Activated CD8-positive, alpha-beta T cell treated with anti-CD3 and anti-CD28 coated beads for 36 hours (primary cell): Measurements from ENCODE around the gene CTDSP2. TPM values are rescaled to one million over a fixed set of nuclear protein-coding genes. Genes with fewer than 3 reads are reported as not detected.

Experiments used
- ATAC-seq: fragments of 200-7000 bp; cut with Tn5 transposase; one replicate; pipeline ENCODE4 v1.10.0; 2021; ENCODE audit warnings: mild to moderate bottlenecking, moderate library complexity
- CTCF ChIA-PET: fragments of 350-600 bp; sonication (Branson Sonifier 250); formaldehyde crosslinking; loops from one replicate; lab custom pipeline; 2021; ENCODE audit warnings: antibody characterized with exemption; lab: Charles Lee
- POLR2A ChIA-PET: fragments of 350-600 bp; sonication (Branson Sonifier 250); formaldehyde crosslinking; loops from one replicate; lab custom pipeline; 2021; ENCODE audit warnings: antibody characterized with exemption; lab: Charles Lee
- DNase-seq: peaks from one replicate; pipeline ENCODE4 v3.0.0-alpha.2; 2020
- H3K27ac Mint-ChIP-seq: one replicate; pipeline ENCODE4 v1.8.0; 2021; ENCODE audit warnings: mild to moderate bottlenecking, mixed read lengths
- H3K27me3 Mint-ChIP-seq: one replicate; pipeline ENCODE4 v1.8.0; 2021; ENCODE audit warnings: mixed read lengths
- H3K36me3 Mint-ChIP-seq: one replicate; pipeline ENCODE4 v1.8.0; 2021; ENCODE audit warnings: low read depth, mixed read lengths
- H3K4me1 Mint-ChIP-seq: one replicate; pipeline ENCODE4 v1.8.0; 2021; ENCODE audit warnings: low read depth, mixed read lengths
- H3K4me3 Mint-ChIP-seq: one replicate; pipeline ENCODE4 v1.8.0; 2021; ENCODE audit warnings: mild to moderate bottlenecking, moderate library complexity, mixed read lengths
- H3K9me3 Mint-ChIP-seq: one replicate; pipeline ENCODE4 v1.8.0; 2021; ENCODE audit warnings: mixed read lengths
- CTCF ChIP-seq: fragments of 200-600 bp; IDR thresholded peaks from one replicate; pipeline ENCODE4 v1.8.0; 2022; ENCODE audit warnings: antibody characterized with exemption, mild to moderate bottlenecking
- intact Hi-C: fragments of 100-400 bp; cut with micrococcal nuclease; formaldehyde crosslinking; loops from one replicate; pipeline ENCODE4 v1.10.0; 2022
- total RNA-seq, 2 experiments: library from RNA; stranded (reverse); gene quantifications; one replicate each; pipeline ENCODE4 v1.2.3, GENCODE V29; 2021

The CTDSP2 gene
- total RNA-seq, 2 experiments from 2014 or later = 67.1 to 67.2 TPM

DNA sequence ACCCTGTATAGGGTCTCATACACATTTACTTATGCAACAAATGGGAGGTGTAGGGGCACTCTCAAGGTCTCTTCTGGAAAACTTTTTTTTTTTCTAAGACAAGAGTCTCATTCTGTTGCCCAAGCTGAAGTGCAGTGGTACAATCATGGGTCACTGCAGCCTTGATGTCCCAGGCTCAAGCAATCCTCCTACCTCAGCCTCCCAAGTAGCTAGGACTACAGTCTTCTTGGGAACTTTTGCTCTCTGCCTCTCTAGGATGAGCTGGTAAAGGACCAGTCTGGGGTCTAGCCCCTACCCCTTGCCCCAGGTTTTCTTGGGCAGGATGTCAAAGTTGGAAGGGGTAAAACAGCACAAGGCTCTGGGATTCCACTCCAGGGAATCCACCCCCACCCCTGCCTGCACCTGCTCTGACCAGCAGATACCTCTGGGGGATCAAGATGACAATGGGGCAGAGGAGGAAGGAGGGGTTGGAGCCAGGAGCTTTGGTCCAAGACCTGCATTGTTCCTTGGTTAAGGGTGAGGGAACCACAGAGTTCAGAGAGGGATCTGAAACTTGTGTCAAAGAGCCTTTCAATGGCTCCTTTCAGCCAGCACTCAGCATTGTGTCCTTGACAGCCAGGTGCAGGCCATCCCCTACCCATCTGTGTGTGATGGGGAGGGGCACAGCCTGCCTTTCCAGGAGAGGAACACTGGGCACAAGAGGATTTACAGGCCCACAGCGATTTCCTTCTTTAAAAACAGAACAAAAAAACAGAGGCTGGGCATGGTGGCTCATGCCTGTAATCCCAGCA is 12.2 kb downstream of the CTDSP2 start:
- H3K36me3 Mint-ChIP-seq = peaks cover 1% of the 10 kb centered on the region
- H3K4me3 Mint-ChIP-seq = no peak overlapping the region
- peaks cover 76% of the 10 kb centered on the region for H3K4me1 Mint-ChIP-seq
- CTCF ChIA-PET = interaction anchor here (1.4 to 8.2 kb wide), 6 partner anchors 9 to 70 kb away, joined by 3 to 96 read pairs (median 46); partner anchors contain the start of gene AVIL
- POLR2A ChIA-PET = interaction anchor here (1.1 to 8.5 kb wide), 3 partner anchors 10 to 69 kb away, joined by 3 to 84 read pairs (median 3); partner anchors contain the start of gene CTDSP2
- H3K9me3 Mint-ChIP-seq = no peaks in the 10 kb centered on the region
- H3K27me3 Mint-ChIP-seq = no peaks in the 10 kb centered on the region
- DNase-seq (no peak), ATAC-seq (no peak)
- no peak for TF ChIP-seq CTCF
- H3K27ac Mint-ChIP-seq = peak overlapping the region; percentile 44
- intact Hi-C loops = no loop called here

GRCh38 chr12:57833672-57834071 is 12.9 kb downstream of the CTDSP2 start:
- ATAC-seq (no peak), DNase-seq (no peak)
- Mint-ChIP-seq H3K27me3 (no peaks in the 10 kb centered on the region), H3K9me3 (no peaks in the 10 kb centered on the region), H3K4me1 (peaks cover 73% of the 10 kb centered on the region), H3K4me3 (no peak overlapping the region), H3K27ac (peak overlapping the region; percentile 44), H3K36me3 (peaks cover 1% of the 10 kb centered on the region)
- POLR2A ChIA-PET = interaction anchor here (1.1 to 8.5 kb wide), 6 partner anchors 9 to 69 kb away, joined by 3 to 84 read pairs (median 3); partner anchors contain the start of gene CTDSP2
- CTCF ChIA-PET = interaction anchor here (0.7 to 8.2 kb wide), 9 partner anchors 10 to 75 kb away, joined by 3 to 96 read pairs (median 4); partner anchors contain the start of genes AVIL and TSFM
- no peak for TF ChIP-seq CTCF
- intact Hi-C loops = no loop called here

GRCh38 chr12:57832966-57833365 is 13.6 kb downstream of the CTDSP2 start:
- no peaks in the 10 kb centered on the region for H3K9me3 Mint-ChIP-seq
- H3K4me3 Mint-ChIP-seq = no peak overlapping the region
- H3K27me3 Mint-ChIP-seq = no peaks in the 10 kb centered on the region
- peaks cover 1% of the 10 kb centered on the region for H3K36me3 Mint-ChIP-seq
- ATAC-seq (no peak), DNase-seq (peak; percentile 26)
- ChIA-PET POLR2A (interaction anchor here (0.6 to 8.5 kb wide), 10 partner anchors 9 to 74 kb away, joined by 3 to 84 read pairs (median 3); partner anchors contain the start of gene CTDSP2), CTCF (interaction anchor here (0.7 to 8.2 kb wide), 17 partner anchors 10 to 77 kb away, joined by 3 to 96 read pairs (median 4); partner anchors contain the start of genes AVIL and TSFM)
- H3K27ac Mint-ChIP-seq = peak overlapping the region; percentile 44
- intact Hi-C loops = no loop called here
- peaks cover 66% of the 10 kb centered on the region for H3K4me1 Mint-ChIP-seq
- TF ChIP-seq CTCF = no peak

DNA sequence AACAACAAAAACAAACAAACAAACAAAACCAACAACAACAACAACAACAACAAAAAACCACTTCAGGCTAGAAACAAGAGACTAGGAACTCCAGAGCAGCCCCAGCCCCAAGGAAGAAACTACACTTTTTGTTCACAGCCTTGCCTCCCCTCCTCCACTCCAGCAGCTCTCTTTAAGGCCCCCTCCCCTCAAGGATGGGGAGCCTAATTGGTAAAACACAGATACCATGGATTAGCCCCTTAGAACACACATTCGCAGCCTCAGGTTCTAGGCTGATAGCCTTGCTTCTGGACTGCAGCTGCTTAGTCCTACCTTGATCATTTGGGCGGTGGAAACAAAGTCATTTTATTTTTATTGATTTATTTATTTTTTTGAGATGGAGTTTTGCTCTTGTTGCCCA is 16.1 kb downstream of the CTDSP2 start:
- intact Hi-C loops = no loop called here
- ChIA-PET POLR2A (no interaction called here), CTCF (interaction anchor here (0.8 to 2.9 kb wide), 7 partner anchors 12 to 74 kb away, joined by 3 to 42 read pairs (median 5); partner anchors contain the start of gene TSFM)
- H3K4me1 Mint-ChIP-seq = peaks cover 41% of the 10 kb centered on the region
- no peak overlapping the region for H3K4me3 Mint-ChIP-seq
- DNase-seq (no peak), ATAC-seq (no peak)
- TF ChIP-seq CTCF = no peak
- H3K27me3 Mint-ChIP-seq = no peaks in the 10 kb centered on the region
- peaks cover 4% of the 10 kb centered on the region for H3K36me3 Mint-ChIP-seq
- H3K9me3 Mint-ChIP-seq = no peaks in the 10 kb centered on the region
- peak overlapping the region; percentile 73 for H3K27ac Mint-ChIP-seq
